Activated CD8-positive, alpha-beta memory T cell treated with anti-CD3 and anti-CD28 coated beads, Interleukin-2, amount 50 U/mL, for 24 hours (primary cell): ENCODE data around the gene ALDH3B2.
"Not testable (repeated sequence)": the region's sequence is repeated elsewhere in the genome, so short reads cannot be mapped to it uniquely, and the experiment has no call there.

ENCODE experiments used
- DNase-seq: peaks from one replicate; pipeline ENCODE4 v3.0.0-alpha.2; 2020; ENCODE audit errors: extremely low read depth

The ALDH3B2 gene

DNA sequence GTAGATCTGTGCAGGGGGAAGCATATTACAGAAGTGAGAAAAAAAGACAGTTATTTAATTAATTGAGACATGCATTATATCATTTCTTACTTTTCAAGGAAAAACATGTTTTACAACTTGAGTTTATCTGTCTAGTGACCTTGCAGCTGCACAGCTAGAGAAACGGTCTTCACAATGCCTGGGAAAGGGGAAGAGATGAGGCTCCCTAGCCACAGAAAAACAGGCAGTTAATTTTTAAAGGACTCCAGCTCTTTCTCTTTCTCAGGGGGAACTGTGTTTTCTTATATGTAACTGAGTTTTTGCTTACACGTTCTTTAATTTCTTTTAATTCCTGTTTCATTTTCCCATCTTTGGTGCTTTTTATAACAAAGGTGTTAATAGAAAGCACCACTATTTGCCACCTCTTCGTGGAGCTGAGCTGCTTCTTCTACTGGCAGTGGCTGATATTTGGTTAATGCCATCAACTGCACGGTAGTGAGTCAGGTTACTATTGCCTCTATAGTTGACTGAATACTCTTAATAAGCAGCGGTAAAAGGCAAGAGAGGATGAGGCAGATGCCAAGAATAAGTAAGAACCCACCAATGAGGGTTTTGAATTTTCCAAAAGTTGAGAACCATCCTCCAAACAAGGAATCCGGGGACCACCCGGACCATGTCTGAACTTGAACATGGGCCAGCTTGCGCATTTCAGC lies 11.4 kb upstream of the ALDH3B2 start:
- not testable (repeated sequence) for DNase-seq

DNA sequence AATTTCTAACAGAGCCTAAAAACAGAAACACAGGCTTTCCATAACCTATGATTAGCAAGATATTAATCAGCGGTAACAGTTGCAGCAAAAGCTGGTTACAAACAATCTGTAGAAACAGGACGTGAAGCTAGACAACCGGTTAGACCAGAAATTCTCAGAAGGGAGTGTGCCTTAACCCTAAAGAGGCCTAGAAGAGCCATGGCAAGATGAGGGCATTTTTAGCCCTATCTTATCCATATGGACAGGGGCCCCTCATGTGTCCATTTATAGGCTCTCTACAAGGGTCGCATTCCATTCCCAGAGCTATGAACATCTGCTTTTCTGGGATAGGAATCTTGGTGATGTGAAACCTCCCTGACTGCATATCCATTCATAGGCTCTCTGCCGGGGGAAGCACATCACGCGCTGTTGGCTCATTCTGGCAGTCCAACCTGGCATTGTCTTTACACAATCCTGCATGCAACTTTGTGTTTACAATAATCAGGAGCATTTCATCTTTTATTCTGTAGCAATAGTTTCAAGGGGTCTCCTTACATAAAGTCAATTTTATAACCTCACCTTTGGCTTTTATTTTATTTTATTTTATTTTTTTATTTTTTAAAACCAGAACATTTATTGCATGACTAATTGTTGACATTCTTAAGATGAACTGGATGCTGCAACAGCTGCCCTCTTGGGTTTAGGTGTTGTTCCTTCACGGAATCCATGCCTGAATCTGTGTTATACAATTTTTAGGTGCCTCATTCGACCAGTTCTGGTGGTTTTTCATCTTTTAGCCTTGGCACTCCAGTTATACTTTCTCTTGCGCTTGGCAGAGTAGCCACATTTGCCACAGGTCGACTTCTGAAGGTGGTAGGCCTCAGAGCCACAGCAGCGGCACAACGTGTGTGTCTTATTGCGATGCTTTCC lies 8.0 kb upstream of the ALDH3B2 start:
- DNase-seq, result not testable (repeated sequence)

DNA sequence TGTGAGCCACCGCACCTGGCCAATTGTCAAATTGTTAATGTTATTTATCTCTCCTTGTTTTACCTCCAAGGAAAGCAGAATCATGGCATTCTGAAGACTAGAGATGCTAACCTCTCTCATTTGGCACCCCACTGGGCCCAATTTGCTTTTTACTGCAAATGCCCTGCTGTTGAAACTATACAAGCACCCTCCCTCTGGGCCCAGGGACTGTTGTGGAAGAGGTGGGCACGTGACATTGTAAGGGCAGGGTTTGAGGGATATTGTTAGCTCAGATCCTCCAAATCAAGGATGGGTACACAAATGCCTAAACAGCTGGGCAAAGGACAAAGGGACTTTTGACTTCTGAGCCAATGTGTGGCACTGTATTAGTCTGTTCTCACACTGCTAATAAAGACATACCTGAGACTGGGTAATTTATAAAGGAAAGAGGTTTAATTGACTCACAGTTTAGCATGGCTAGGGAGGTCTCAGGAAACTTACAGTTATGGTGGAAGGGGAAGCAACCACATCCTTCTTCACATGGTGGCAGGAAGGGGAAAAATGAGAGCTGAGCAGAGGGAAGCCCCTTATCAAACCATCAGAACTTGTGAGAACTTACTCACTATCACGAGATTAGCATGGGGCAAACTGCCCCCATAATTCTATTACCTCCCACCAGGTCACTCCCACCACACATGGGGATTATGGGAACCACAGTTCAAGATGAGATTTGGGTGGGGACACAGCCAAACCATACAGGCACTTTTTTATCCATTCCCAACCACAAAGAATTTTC lies 6.5 kb upstream of the ALDH3B2 start:
- DNase-seq, result no peak

DNA sequence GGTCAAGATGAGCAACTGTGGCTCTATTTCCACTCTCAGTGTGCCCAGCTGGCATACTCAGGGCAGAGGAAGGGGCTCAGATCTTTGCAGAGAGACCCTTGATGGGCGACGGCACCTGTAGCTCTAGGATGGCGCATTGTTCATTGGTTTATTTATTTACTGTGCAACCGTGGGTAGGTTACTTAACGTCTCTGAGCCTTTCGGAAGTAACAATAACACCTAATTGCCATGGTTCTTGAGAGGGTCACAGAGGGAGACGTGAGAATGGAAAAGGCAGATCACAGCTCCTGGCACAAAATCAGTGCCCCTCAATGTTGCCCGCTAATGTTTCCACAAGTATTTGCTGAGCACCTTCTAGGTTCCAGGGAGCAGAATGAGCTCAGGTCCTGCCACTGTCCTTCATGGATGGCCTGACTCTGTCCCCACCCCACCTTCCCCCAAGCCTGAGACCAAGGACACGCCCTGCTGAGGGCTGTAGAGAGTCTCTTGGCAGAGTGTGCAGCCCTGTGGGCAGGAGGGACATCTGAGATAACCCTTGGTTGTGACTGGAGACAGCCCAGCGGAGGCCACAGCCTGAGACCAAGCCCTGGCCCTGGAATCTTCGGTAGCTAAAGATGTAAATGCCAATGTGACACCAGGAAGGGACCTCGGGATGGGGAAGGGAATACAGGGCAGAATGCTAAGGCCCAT lies 780 bp upstream of the ALDH3B2 start:
- DNase-seq, result no peak

DNA sequence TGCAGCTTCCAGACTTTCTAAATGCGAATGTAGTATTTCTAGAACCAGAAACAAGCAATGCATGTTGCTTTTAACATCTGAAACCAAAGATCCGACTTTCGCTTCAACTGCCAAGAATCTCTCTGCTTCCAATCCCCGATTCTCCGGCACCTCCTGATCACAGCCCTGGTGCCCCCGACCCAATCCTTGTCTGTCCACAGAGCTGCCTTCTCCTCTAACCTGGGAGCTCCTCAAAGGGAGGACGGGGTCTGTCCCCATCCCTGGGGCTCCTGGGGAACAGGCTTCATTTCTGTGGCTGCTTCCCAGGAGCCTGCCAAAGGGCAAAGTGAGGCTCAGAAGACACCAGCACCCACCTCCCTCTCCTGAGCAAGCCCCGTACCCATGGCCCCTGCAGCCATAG lies 521 bp downstream of the ALDH3B2 start:
- DNase-seq, result no peak

DNA sequence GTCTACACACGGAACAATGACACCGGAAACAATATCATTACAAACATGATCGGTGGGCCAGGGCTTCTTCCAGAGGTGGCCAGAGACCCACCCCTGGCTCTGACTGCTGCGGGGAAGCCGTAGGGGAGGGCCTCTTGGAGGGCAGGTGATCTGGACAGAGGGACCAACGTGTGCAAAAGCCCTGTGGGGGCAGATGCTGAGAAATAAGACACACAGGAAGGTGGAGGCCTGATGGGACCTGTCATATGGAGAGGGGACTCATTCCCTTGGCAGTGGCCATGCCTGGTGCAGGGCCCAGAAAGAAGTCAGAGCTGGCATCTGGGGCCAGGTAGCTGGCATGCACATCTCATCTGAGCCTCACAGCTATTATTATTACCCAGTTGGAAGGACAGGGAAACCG lies 1.1 kb downstream of the ALDH3B2 start:
- no peak for DNase-seq

DNA sequence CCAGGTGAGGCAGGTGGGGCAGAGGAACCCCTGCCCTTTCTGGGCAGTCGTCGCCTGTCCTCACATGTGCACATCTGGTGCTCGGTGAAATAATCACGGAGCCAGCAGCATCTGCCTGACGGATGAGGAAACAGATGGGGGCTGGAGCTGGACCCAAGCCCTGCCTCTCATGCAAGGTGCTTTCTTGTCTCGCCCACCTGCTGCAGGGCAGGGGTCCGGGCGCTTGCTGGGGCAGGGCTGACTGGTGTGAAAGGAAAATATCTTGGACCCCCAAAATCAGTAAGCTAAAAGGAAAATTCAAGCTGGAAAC lies 3.3 kb downstream of the ALDH3B2 start:
- DNase-seq, result no peak

DNA sequence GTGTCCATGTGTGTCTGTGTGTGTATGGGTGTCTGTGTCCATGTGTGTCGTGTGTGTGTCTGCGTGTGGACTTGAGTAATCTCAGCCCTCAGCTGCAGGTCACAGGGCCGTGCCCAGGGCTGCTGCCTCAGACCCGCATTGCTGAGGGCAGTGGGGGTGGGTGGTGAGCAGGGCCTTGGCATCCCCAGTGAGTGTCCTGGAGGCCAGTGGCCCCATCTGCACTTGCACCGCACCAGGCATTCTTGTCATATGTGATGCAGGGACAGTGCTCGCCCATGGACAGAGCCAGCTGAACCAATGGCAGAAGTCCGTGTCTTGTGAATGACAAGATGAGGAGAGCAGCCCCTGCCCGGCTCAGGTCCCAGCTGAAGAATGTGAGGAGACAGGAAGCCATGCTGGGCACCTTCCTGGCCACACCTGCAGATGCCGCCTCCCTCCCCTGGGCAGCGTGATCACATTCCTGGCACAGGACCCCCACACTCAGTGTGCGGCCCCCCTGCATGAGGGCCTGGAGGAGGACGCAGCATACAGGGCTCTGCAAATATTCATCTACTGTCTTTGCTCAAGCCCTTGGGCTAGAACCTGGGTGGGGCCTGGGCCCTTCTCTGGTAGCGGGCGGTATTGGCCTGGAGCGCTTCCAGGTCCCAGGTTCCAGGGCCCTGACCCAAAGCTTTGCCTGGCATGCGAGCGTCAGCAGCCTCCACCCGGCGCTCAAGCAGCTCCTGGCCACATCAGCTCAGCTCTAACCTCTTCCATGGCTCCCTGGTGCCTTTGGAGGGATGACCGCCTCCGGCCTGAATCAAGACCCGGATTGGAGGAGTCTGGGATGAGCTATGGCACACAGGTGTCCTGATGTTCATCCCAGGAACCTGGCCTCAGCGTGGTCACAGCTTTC lies 3.9 kb downstream of the ALDH3B2 start:
- DNase-seq, result no peak

DNA sequence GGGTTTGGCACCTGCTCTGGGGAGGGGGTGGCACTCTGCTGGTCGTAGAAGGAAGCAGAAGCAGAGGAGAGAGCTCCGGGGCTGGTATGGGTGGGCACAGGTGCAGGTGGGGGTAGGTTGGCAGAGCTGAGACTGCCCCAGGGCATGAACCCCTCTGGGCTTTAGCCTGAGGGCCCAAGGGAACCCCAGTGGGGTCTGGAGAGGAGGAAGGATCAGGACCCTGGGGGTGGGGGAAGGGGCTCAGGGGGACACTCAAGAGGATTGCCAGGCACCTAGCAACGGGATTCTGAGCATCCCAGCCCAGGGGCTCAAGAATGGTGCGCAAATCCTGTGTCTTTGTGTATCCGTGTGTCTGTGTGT lies 6.3 kb downstream of the ALDH3B2 start:
- no peak for DNase-seq

DNA sequence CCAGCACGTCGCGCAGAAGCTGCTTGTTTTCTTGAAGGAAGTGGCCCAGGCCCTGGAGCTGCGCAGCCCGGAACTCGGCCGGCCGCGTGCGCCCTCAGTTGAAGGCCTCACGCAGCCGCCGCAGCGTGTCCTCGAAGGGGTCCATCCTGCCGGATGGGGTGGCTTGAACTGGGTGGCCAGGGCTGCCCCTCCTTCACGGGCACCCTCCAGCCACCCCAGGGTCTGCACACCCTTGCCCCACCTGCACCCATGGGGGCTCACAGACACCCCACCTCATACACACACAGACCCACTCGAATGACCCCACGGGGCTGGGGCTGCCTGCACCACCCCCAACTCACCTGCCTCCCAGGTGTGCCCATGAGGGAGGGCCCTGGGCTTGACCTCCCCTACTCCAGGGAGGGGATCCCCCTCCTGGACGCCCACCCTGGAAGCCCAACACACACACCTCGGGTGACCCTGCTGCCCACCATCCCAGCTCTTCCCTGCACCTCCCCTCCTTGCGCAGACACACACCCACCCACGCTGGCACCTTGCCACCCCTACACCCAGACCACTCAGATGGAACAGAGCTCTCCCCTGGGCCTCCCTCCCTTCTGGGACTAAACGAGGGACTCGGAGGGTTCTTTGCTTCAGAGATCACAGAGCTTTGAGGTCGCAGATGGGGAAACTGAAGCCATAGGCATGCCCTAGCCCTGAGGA lies 6.8 kb downstream of the ALDH3B2 start:
- DNase-seq, result no peak

DNA sequence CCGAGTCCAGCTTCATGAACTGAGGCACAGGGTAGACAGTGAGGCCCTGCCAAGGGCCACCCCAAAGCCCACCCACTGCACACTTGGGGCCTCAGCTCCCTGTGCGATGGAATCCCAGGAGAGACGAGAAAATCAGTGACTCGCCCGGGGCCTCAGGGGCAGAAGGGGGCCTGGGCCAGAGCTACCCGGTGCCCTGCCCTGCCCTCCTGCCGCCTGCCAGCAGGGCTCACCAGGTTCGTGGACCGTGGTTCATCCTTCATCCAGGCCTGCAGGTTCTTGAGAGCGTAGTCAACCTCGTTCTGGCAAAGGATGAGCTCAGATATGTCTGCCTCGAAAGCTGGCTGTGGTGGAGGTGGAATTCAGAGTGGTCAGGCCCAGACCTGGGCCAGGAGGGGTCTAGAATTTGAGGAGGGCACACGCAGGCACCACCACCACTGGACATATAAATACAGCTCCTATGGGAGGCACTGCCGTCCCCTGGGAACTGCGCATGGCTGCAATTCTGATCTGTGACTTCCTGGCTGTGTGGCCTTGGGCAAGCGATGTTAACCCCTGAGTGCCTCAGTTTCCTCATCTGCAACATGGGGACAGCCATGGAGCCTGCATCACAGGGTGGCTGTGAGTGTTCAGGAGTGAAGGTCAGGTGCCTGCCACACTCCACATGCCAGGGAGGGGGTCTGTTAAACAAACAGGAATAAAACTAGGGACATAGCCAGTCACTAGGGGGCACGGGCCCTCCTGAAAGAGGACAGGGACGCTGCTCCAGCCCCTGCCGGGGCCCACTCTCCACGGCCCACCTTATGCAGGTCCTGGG lies 7.5 kb downstream of the ALDH3B2 start:
- DNase-seq, result no peak

DNA sequence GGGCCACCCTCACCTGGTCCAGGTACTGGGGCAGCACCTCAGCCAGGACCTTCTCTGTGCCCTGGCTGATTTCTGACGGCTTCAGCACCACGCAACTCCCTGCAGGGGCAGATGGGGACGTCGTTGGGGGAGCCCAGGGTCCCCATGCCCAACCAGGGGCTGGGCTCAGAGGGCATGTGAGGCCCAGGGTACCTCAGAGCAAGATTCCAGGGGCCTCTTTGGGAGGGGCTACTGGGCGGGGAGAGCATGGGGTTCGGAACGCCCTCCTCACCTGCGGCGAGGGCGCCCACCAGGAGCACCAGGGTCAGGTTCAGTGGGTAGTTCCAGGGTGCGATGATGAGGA lies 8.1 kb downstream of the ALDH3B2 start:
- no peak for DNase-seq

DNA sequence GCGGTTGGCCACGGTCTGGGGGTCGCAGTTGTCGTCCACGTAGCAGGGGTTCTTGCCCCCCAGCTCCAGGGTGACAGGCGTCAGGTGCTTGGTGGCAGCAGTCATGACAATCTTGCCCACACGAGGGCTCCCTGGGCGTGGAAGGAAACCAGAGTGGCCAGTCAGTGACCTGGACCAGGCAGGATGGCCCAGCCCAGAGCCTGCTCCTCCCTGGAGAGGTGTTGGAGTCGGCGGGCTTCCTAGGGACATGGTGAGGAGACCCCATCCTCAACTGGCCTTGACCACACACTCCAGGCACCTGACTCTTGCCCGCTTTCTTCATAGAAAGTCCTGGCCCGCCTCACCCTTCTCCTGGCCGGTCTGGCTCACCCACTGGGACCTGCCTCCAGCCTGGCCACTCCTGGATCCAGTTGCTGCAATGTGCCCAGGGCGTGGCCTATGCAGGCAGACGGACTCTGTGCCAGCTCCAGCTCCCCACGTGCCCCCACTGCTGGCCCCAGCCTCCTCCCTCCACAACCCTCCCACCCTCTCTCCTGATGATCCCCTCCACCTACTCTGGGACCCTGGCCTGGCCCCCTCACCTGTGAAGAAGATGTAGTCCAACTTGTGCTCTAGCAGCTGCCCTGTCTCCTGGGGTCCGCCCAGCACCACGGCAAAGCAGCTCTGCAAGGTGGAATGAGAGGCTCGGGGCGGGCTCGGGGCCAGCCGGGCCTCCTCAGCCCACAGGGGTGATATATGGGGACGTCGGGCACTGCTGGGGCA lies 8.7 kb downstream of the ALDH3B2 start:
- DNase-seq, result no peak

DNA sequence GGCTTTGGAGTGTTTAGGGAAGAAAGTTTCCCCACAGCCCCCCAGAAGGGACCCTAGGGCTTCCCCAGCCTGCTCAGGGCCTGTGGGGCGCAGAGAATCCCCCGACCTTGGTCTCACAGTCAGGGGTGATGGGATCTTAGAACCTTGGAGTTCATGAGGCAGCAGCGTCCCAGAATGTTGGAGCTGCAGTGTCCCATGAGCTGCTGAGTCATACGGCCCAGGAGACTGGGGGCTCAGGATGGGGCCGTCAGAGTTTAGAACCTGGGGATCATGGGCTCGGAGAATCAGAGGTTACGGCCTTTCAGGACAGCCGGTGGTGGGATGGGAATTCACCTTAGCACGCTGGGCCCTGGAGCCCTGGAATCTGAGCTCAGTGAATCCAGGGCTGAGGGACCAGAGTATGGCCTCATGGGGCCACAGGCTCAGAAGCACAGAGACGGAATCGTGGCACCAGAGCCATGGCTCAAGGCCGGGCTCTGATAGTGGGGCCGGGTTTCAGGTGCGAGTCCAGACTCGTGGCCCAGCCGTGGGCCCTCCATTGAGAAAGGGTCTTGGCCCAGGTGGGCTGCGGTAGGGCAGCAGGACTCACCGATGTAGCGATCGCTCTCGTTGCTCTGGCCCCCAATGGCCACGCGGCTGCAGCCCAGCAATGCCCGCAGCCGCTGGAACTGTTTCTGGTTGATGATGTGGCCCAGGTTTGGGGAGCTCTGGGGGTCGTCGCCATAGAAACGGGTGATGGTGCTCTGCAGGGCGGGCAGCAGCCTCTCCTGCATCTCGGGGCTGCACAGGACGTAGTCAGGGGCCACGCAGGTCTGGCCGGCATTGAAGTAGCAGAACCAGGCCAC lies 9.5 kb downstream of the ALDH3B2 start:
- no peak for DNase-seq

DNA sequence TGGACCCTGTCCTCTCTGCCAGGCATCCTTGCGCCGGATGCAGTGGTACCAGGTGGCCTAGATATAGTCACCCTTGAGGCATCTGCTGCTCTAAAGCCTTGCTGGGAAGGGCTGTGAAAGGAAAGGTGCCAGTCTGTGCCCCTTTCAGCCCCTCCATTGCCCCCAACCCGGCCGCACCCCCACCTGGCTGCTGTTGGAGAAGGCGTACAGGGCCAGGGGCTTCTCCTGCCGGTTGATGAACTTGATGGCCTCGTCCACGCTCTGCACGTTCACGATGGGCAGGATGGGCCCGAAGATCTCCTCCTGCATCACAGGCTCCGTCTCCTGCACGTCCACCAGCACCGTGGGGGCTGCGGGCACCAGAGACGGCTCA lies 10.2 kb downstream of the ALDH3B2 start:
- no peak for DNase-seq

DNA sequence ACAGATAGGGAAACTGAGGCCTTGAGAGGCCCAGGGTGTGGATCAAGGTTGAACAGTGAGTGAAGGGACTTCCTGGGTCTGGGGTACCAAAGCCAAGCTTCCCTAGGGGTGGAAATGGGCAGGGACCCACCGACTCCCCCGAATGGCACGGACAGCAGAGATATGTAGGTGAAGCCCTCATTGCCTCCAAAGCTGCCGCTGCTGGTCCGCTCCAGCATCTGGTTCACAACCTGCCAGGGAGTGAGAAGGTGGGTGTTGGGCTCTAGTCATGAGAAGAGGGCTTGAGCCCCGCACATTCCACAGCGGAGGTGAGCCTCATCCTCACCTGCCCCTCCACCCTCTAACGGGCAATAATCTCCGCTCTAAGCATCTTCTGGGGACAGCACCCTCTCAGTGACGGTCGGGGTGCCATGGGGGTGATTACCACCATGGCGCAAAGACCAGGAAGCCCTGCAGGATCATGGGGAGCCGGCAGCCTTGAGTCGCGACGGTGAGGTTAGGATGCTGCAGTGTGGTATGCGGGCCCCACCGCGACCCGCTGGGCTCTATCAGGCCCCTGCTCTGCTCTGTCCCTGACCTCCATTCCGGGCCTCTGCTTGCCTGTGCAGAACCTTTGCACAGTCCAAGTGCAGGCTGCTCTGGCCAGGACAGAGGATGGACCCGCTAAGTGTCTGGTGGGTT lies 10.8 kb downstream of the ALDH3B2 start:
- DNase-seq, result no peak

DNA sequence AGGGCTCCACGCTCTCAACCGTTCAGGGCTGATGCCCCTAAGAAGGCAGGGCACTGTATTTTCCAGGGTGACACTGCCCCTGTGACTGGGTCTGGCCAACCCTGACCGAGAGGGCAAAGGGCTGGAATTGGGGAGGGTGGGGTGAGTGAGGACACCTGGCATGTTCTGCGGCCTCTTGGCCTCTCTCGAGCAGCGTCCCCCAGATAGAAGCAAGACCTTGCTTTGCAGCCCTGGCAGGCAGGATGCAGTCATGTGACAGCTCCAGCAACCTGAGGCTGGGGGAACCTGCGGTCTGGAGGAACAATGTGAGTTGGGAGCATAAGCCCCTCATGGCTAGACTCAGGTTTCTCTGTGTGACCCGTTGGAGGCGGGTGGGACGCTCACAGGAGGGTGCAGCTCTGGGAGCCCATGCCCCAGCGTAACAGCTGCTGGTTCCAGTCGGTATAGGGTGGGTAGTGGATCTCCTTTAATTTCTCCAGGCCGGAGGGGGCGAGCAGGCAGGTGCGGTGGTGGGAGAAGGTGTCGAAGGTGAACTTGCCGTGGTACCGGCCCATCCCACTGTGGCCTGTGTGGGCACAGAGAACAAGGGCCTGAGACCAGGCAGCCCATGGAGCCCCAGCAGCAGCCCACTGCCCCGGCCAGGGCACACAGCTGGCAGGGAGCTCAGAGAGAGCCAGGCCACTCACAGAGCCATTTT lies 11.4 kb downstream of the ALDH3B2 start:
- no peak for DNase-seq
